Measurements from ENCODE around the gene LTB4R2. TPM values are rescaled to one million over a fixed set of nuclear protein-coding genes. Genes with fewer than 3 reads are reported as not detected.
A peak's percentile ranks its signal among the peaks of the same experiment; 100 is the strongest.

The LTB4R2 gene
- total and polyA plus RNA-seq, 2 of the 8 experiments (the other 6 are each of a cell fraction or from before 2014, with no cell fraction given) = 5.3 to 6.7 TPM

GRCh38 chr14:24327303-24327702 is 17.4 kb downstream of the LTB4R2 start:
- Histone ChIP-seq H4K20me1 (replicated peaks in 1 of 2; ENCODE audit: control insufficient read depth in 1 of 2, insufficient read depth in 2 of 2, low read length in 2 of 2) (no peaks in the 10 kb centered on the region), H3K18ac (ENCODE audit: extremely low read depth, low read length) (no peak overlapping the region), H3K4me1 (replicated peaks in 1 of 4; ENCODE audit: control insufficient read depth in 3 of 4, insufficient read depth in 4 of 4, low read length in 3 of 4) (peaks cover 0 to 4% (median under 1%) of the 10 kb centered on the region in 4 experiments; a peak in 4 of 7 replicates), H3K4me2 (ENCODE audit: insufficient read depth in 1 of 2, low read depth in 2 of 2, low read length in 2 of 2) (no peak overlapping the region), H2BK5ac (ENCODE audit: low read depth, low read length) (no peak overlapping the region), H2AFZ (ENCODE audit: low read length) (no peak overlapping the region), H3K4ac (replicated peaks; ENCODE audit: insufficient read length, low read depth, low read length) (no peak overlapping the region), H3K14ac (ENCODE audit: insufficient read length) (no peak overlapping the region), H3K79me1 (ENCODE audit: low read depth, low read length) (no peaks in the 10 kb centered on the region), H2BK12ac (ENCODE audit: low read depth, low read length) (no peak overlapping the region), H3K27me3 (replicated peaks in 1 of 4; ENCODE audit: control insufficient read depth in 3 of 4, extremely low read depth in 1 of 4, insufficient read depth in 3 of 4, low read length in 3 of 4) (peaks cover 0 to 44% (median 13%) of the 10 kb centered on the region in 4 experiments; a peak in 5 of 7 replicates), H2AK5ac (ENCODE audit: low read depth, low read length) (no peak overlapping the region), H3K9ac (replicated peaks in 1 of 4; ENCODE audit: extremely low read depth in 1 of 4, low read depth in 3 of 4, low read length in 3 of 4) (no peak overlapping the region), H3K36me3 (ENCODE audit: control insufficient read depth in 2 of 4, insufficient read depth in 4 of 4, low read length in 3 of 4) (no peaks in the 10 kb centered on the region), H3K9me3 (ENCODE audit: insufficient read depth in 2 of 2, low read depth in 1 of 2, low read length in 1 of 2) (no peaks in the 10 kb centered on the region), H3K56ac (replicated peaks; ENCODE audit: insufficient read length, low read depth, low read length) (no peak overlapping the region), H2BK20ac (ENCODE audit: low read length) (no peak overlapping the region), H3K4me3 (ENCODE audit: extremely low read depth in 1 of 4, insufficient read depth in 2 of 4, low read depth in 3 of 4, low read length in 4 of 4) (no peak overlapping the region), H3K79me2 (ENCODE audit: control insufficient read depth in 1 of 2, insufficient read depth in 2 of 2, low read length in 2 of 2) (no peaks in the 10 kb centered on the region), H3K23me2 (ENCODE audit: low read depth, low read length) (peaks cover under 1% of the 10 kb centered on the region), H2BK15ac (ENCODE audit: low read length) (0 out of 2 replicates have a peak overlapping the region, but pooled peaks have one; percentile 16), H4K91ac (replicated peaks; ENCODE audit: insufficient read length, low read length) (no peak overlapping the region), H3K23ac (ENCODE audit: insufficient read length) (no peak overlapping the region), H4K5ac (ENCODE audit: insufficient read length, low read depth, low read length) (no peak overlapping the region), H4K8ac (ENCODE audit: extremely low read depth, insufficient read depth, low read length) (peak overlapping the region; percentile 71; the same call in 1 of the 2 replicates), H2BK120ac (replicated peaks; ENCODE audit: low read depth, low read length) (no peak overlapping the region), H3K27ac (ENCODE audit: low read depth, low read length) (no peak overlapping the region)
- DNase-seq (ENCODE audit: low read depth in 1 of 2, low spot score in 2 of 2) = no peak
- WGBS, 2 experiments (ENCODE audit: extremely low coverage in 1 of 2, insufficient coverage in 1 of 2, insufficient read length in 1 of 2, insufficient replicate concordance in 2 of 2, low coverage in 1 of 2, low lambda C conversion rate in 2 of 2, missing lambda C conversion rate in 1 of 2) = 86% methylated on average over 2 of the region's 2 CpGs; no CpG with 5 or more reads in 1 of the 2 experiments
- no peak for FAIRE-seq
- ChIA-PET POLR2A (ENCODE audit: partially characterized antibody) (interaction anchor here (0.6 to 1.4 kb wide), 2 partner anchors 10 to 100 kb away, joined by 3 read pairs; no protein-coding TSS in a partner anchor), CTCF (ENCODE audit: partially characterized antibody) (interaction anchor here (0.9 to 27.8 kb wide), 11 partner anchors 10 to 127 kb away, joined by 3 to 664 read pairs (median 4); partner anchors contain the start of genes CBLN3, CIDEB, KHNYN and LTB4R)
- TF ChIP-seq SIRT6 (IDR thresholded peaks at IDR 0.05; ENCODE audit: low read length) (no peak), ZNF274 (IDR thresholded peaks at IDR 0.05; ENCODE audit: borderline replicate concordance, extremely low read depth, low read length) (no peak), SP1 (IDR thresholded peaks at IDR 0.05; ENCODE audit: low read depth, low read length) (no peak), HDAC6 (IDR thresholded peaks at IDR 0.05; ENCODE audit: low read depth, low read length) (no peak), CHD1 (IDR thresholded peaks at IDR 0.05; ENCODE audit: low read depth, low read length) (no peak), TBP (IDR thresholded peaks at IDR 0.05; ENCODE audit: low read depth, low read length) (no peak), RBBP5 (IDR thresholded peaks at IDR 0.05; ENCODE audit: borderline replicate concordance, low read depth, low read length) (no peak), KDM4A (IDR thresholded peaks at IDR 0.05; ENCODE audit: low read depth, low read length, severe bottlenecking) (no peak), ASH2L (IDR thresholded peaks at IDR 0.05; ENCODE audit: low read length) (no peak), TCF12 (IDR thresholded peaks at IDR 0.05; ENCODE audit: low read depth, low read length) (no peak), CEBPB (IDR thresholded peaks at IDR 0.05; ENCODE audit: low read depth, low read length) (no peak), POLR2AphosphoS5 (IDR thresholded peaks at IDR 0.05; ENCODE audit: low read depth, low read length) (no peak), HDAC2 (IDR thresholded peaks at IDR 0.05; ENCODE audit: borderline replicate concordance in 1 of 2, low read depth in 2 of 2, low read length in 2 of 2) (no peak), FOSL1 (IDR thresholded peaks at IDR 0.05; ENCODE audit: insufficient read depth, low read depth, low read length) (no peak)
